Measurements from ENCODE around the gene ZAR1.

DNA sequence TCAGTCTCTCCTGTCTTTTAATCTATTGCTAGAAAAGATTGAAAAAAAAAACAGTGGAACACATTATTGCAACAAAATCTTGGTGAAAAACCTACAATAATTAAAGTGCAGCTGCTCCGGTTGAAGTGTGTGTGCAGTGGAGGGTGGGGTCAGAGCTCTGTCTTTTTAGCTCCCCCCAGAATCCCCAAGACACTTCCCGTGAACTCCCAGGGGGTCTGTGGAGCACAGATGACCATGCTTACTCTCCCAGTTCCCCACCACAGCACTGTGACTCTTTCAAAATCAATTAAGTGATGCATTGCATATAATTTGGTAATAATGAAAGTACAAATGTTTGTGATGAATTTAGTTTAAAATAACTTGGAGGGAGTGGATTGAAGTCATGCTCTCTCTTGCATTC is 22.6 kb upstream of the ZAR1 start:
- TF ChIP-seq SUZ12 (IDR thresholded peaks at IDR 0.05) (no peak), CTBP1 (IDR thresholded peaks at IDR 0.05; ENCODE audit: borderline replicate concordance) (no peak), SP1 (IDR thresholded peaks at IDR 0.05) (no peak), LEF1 (IDR thresholded peaks at IDR 0.05; ENCODE audit: borderline replicate concordance) (no peak)

Data from HEK293T (cell line).